EL (cell line): ENCODE measurements around the gene DNAI1.

Source experiments
- DNase-seq: peaks from one replicate; pipeline ENCODE4 v3.0.0-alpha.2; 2016

The DNAI1 gene

DNA sequence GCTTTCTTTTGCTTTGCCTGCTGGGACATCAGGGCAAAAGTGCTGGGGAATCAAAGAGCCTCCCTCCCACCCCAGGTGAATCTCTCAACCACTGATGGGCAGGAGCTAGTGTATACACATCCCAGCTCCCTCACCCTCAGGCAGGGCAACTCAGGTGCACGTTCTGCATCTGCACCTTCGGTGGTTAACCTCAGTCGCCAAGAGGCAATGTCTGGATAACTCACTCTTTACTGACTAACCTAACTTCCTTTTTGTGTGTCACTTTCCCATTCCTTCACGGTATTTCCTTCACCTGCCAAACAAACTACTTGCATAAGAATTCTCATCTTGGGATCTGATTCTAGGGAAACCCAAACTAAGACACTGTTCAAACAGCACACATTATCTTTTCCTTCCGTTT, 104.7 kb downstream of the DNAI1 start:
- no peak for DNase-seq

DNA sequence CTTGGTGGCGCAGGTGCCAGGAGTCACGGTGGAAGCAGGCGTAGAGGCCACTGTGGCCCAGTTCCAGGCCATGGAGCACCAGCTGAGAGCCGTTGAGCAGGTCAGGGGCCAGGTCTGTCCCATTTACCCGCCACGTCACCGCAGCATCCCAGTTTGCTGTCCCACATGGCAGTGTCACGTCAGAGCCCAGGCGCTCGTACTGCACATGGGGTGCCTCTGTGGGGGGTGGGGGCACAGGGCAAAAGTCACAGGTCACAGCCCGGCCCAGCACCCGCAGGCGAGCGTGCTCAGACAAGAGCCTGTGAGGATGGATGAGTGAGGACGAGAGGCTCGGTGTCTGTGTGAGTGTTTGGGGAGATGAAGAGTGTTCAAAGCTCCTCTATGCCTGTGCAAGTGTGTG, 106.0 kb downstream of the DNAI1 start:
- no peak for DNase-seq

DNA sequence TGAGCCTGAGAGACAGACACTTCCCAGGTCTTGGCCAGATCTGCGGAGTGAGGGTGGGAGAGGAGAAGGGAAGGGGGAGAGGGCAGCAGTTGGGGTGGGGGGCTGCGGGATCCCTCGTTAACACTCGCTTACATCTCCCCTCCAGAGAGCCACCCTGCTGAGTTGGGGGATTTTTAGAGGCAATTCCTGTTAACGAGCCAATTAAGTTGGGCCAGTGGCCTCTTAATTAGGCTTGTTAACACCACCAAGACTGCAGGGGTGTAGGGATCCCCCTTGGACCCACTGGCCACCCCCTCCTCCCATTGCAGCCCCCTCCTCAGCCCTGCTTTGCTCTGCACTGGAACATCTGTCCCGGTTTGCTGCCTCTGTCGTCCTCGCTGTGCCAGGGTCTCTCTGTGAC, 107.3 kb downstream of the DNAI1 start:
- DNase-seq, result no peak

DNA sequence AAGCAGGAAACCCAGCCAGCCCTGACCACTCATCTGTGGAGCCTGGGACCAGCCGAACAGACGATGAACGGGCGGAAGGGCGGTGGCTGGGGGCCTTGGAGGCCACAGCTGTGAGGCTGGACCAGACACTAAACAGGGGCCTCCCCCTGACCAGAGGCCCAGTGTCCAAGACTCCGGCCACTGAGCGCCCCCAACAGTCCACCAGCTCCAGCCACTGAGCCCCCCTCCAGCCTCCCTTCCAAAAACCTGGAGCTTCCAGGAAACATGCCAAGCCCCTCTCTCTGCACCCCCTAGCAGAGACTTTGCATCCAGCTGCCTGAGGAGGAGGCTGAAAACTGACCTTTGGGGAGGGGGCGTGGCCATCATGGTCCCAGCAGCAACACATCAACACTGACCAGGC, 107.7 kb downstream of the DNAI1 start:
- DNase-seq, result no peak

DNA sequence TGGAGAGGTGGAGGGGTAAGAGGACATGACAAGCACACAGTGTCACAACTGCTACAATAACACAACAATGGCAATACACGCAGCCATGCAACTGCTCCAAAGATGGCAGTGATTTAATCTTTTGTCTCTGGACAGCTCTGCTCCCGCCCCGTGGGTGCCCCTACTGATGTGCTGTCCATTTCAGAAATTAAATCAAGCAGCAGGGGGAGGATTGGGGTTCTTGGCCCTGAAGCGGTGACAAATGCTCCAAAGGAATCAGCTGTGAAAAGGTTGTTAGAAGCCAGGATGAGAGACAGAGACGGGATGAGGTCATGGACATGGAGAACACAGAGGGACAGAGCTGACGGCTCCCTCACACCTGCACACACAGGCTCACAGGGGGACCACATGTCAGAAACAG, 108.4 kb downstream of the DNAI1 start:
- no peak for DNase-seq

DNA sequence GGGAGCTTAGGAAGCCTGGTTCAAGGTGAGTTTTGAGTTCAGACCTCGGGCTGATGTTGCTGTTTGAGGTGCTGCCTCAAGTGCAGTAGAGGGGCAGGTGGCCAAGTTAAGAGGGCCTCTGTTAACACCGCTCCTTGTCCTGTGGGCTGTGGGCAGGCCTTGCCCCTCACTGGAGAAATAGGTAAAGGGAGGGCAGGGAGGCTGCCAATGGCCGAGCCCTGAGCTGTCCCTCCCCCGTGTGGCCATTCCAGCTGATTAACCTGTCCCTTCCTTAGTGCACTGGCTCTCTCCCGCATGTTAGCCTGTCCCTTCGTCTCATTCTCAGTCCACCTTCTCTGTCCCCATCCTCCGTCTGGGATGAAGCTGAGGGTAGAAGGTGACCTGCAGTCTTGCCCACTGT, 109.5 kb downstream of the DNAI1 start:
- no peak for DNase-seq

DNA sequence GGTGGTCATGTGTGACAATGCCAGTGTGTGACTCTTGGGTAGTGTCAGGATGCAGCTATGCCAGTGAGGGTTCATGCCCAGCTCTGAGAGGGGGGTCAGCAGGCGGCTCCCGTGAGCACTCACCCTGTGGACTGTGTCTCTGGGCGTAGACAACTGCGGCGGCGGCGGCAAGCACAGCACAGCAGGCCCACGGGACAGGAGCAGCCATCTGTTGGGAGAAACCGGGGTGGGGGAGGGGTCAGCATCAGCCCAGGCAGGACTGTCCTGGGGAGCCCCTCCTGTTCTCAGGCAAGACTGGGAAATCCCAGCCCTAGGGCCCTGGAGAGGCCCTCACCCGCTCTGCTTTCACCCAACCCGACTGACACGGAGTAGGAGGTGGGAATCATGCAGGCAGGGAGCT, 110.2 kb downstream of the DNAI1 start:
- DNase-seq, result no peak

DNA sequence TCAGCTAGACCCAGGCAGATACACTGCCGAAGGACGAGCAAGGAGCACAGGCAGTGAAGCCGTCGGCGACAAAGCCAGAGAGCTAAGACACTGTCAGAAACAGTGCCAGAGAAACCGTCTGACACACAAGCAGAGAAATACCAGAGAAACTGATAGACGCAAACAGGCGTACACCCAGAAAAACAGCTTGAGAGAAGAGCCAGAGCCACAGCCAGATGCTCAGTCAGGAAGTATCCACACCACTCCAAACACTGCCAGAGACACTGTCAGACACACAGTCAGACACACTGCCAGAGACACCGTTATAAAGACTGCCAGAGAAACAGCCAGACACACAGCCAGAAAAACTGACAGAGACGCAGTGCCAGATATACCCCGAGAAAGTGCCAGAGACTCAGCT, 111.8 kb downstream of the DNAI1 start:
- no peak for DNase-seq
